Uterus (tissue), 4 donors: ENCODE results near the gene WDR27. TPM values are rescaled to one million over a fixed set of nuclear protein-coding genes. Genes with fewer than 3 reads are reported as not detected.

Experiments
- DNase-seq, 2 donors: peaks; one replicate each; pipeline ENCODE4 v3.0.0-alpha.2; 2019 to 2020
- H3K27ac ChIP-seq, 2 donors: fragments of 200-600 bp; sonication (generic); 1 replicate in 1 of 2; 2 replicates in 1 of 2; pipeline ENCODE4 v1.5.1; 2016 to 2018
- H3K27me3 ChIP-seq, 2 donors: fragments of 200-600 bp; sonication (generic); one replicate each; pipeline ENCODE4 v1.5.1; 2018 to 2019; ENCODE audit warnings: control low read depth in 1 of 2
- H3K36me3 ChIP-seq, 2 donors: fragments of 200-600 bp; sonication (generic); one replicate each; pipeline ENCODE4 v1.5.1; 2019; ENCODE audit warnings: control low read depth in 1 of 2
- H3K4me1 ChIP-seq, 2 donors: fragments of 200-600 bp; sonication (generic); one replicate each; pipeline ENCODE4 v1.5.1; 2018 to 2019; ENCODE audit warnings: control low read depth in 1 of 2
- H3K4me3 ChIP-seq, 2 donors: fragments of 200-600 bp; sonication (generic); 1 replicate in 1 of 2; 2 replicates in 1 of 2; pipeline ENCODE4 v1.5.1; 2018 to 2019; ENCODE audit warnings: mild to moderate bottlenecking in 1 of 2
- H3K9me3 ChIP-seq, 2 donors: fragments of 200-600 bp; sonication (generic); one replicate each; pipeline ENCODE4 v1.5.1; 2019; ENCODE audit warnings: control low read depth in 1 of 2
- CTCF ChIP-seq, 4 experiments: fragments of 200-600 bp in 2 of 4; fragments of 450-650 bp in 2 of 4; sonication (generic) in 2 of 4; IDR thresholded peaks; one replicate each; pipeline ENCODE4 v1.5.1; 2016 to 2019; ENCODE audit warnings: antibody characterized with exemption in 4 of 4, mild to moderate bottlenecking in 2 of 4, moderate library complexity in 1 of 4
- POLR2A ChIP-seq, 2 donors: fragments of 450-650 bp; IDR thresholded peaks; one replicate each; pipeline ENCODE4 v1.6.1; 2016; ENCODE audit warnings: antibody characterized with exemption in 2 of 2, mild to moderate bottlenecking in 1 of 2, moderate library complexity in 1 of 2
- intact Hi-C: fragments of 100-400 bp; cut with DNase I; formaldehyde crosslinking; loops from one replicate; pipeline ENCODE4 v1.15.1; 2023; ENCODE audit warnings: low total_unique reads
- total RNA-seq, 4 donors: library from RNA; depleted of rRNA in 3 of 4; stranded (reverse); fragments of >200 nt in 3 of 4; gene quantifications; one replicate each; pipeline versions ENCODE4 v1.1.0 to v1.2.4, GENCODE V29; 2014 to 2023
- donor health status: DM: yes; HTN: yes; CAD: no.

The WDR27 gene
- total RNA-seq, 4 donors from 2014 or later: 41.8 to 69.7 (median 59.7) TPM

GRCh38 chr6:169561665-169562064, 140.2 kb downstream of the WDR27 start:
- Histone ChIP-seq H3K9me3 (no peaks in the 10 kb centered on the region), H3K27ac (no peak overlapping the region), H3K27me3 (no peaks in the 10 kb centered on the region), H3K4me1 (no peaks in the 10 kb centered on the region), H3K4me3 (no peak overlapping the region), H3K36me3 (no peaks in the 10 kb centered on the region)
- DNase-seq: no peak
- TF ChIP-seq CTCF (IDR thresholded peaks at IDR 0.05) (no peak), POLR2A (IDR thresholded peaks at IDR 0.05) (no peak)
- intact Hi-C loops: no loop called here

GRCh38 chr6:169559592-169559991, 142.2 kb downstream of the WDR27 start:
- intact Hi-C loops: no loop called here
- no peaks in the 10 kb centered on the region for H3K9me3 ChIP-seq
- H3K36me3 ChIP-seq: no peaks in the 10 kb centered on the region
- TF ChIP-seq CTCF (IDR thresholded peaks at IDR 0.05): no peak
- TF ChIP-seq POLR2A (IDR thresholded peaks at IDR 0.05): no peak
- no peaks in the 10 kb centered on the region for H3K4me1 ChIP-seq
- H3K27ac ChIP-seq: no peak overlapping the region
- DNase-seq: no peak
- H3K27me3 ChIP-seq: no peaks in the 10 kb centered on the region
- no peak overlapping the region for H3K4me3 ChIP-seq

GRCh38 chr6:169558774-169559441, 142.9 kb downstream of the WDR27 start:
- H3K9me3 ChIP-seq: no peaks in the 10 kb centered on the region
- no peak overlapping the region for H3K27ac ChIP-seq
- peaks cover 0 to 4% of the 10 kb centered on the region in 2 donors for H3K4me1 ChIP-seq
- intact Hi-C loops: no loop called here
- H3K4me3 ChIP-seq: no peak overlapping the region
- H3K27me3 ChIP-seq: no peaks in the 10 kb centered on the region
- no peak for DNase-seq
- TF ChIP-seq POLR2A (IDR thresholded peaks at IDR 0.05) (no peak), CTCF (IDR thresholded peaks at IDR 0.05) (no peak)
- no peaks in the 10 kb centered on the region for H3K36me3 ChIP-seq

- TF ChIP-seq CTCF (IDR thresholded peaks at IDR 0.05) (no peak), POLR2A (IDR thresholded peaks at IDR 0.05) (no peak)
- H3K4me3 ChIP-seq: no peak overlapping the region
- no peak for DNase-seq
- intact Hi-C loops: no loop called here
- no peak overlapping the region for H3K27ac ChIP-seq
- H3K27me3 ChIP-seq: no peaks in the 10 kb centered on the region
- H3K36me3 ChIP-seq: no peaks in the 10 kb centered on the region
- peaks cover 0 to 4% of the 10 kb centered on the region in 2 donors for H3K4me1 ChIP-seq
- no peaks in the 10 kb centered on the region for H3K9me3 ChIP-seq
Observed at GRCh38 chr6:169558378-169558773, 143.5 kb downstream of the WDR27 start.

GRCh38 chr6:169557887-169558286, 143.9 kb downstream of the WDR27 start:
- peaks cover 0 to 4% of the 10 kb centered on the region in 2 donors for H3K4me1 ChIP-seq
- intact Hi-C loops: no loop called here
- TF ChIP-seq CTCF (IDR thresholded peaks at IDR 0.05): no peak

More at GRCh38 chr6:169557887-169558286, 143.9 kb downstream of the WDR27 start:
- Histone ChIP-seq H3K27ac (peak overlapping the region in 1 of 2 donors; percentile 5), H3K27me3 (no peaks in the 10 kb centered on the region), H3K4me3 (no peak overlapping the region), H3K36me3 (no peaks in the 10 kb centered on the region), H3K9me3 (no peaks in the 10 kb centered on the region)
- DNase-seq: no peak
